Muscle layer of duodenum (tissue), 2 donors: ENCODE measurements around the gene RPS3.

Experiments
- H3K27ac ChIP-seq: one replicate; pipeline ENCODE4 v1.7.0; 2013; ENCODE audit warnings: mild to moderate bottlenecking, low read length
- H3K27me3 ChIP-seq: one replicate; pipeline ENCODE4 v1.7.0; 2013; ENCODE audit warnings: low read depth, mild to moderate bottlenecking, control low read depth, low read length
- H3K36me3 ChIP-seq, 2 donors: one replicate each; pipeline ENCODE4 v1.7.0; 2013; ENCODE audit warnings: low read length in 2 of 2, control low read depth in 1 of 2, mild to moderate bottlenecking in 1 of 2; ENCODE audit not compliant: insufficient read depth in 2 of 2, control insufficient read depth in 1 of 2
- H3K4me1 ChIP-seq, 2 donors: one replicate each; pipeline ENCODE4 v1.7.0; 2013; ENCODE audit warnings: low read length in 2 of 2, mild to moderate bottlenecking in 2 of 2, control low read depth in 1 of 2, moderate library complexity in 1 of 2; ENCODE audit not compliant: insufficient read depth in 2 of 2, control insufficient read depth in 1 of 2
- H3K4me3 ChIP-seq, 2 donors: one replicate each; pipeline ENCODE4 v1.7.0; 2013; ENCODE audit warnings: low read length in 2 of 2, low read depth in 1 of 2, mild to moderate bottlenecking in 1 of 2
- H3K9me3 ChIP-seq, 2 donors: one replicate each; pipeline ENCODE4 v1.7.0; 2013; ENCODE audit warnings: low read length in 2 of 2, control low read depth in 1 of 2, mild to moderate bottlenecking in 1 of 2; ENCODE audit not compliant: control insufficient read depth in 1 of 2
- donor health status: healthy.

Gene RPS3

DNA sequence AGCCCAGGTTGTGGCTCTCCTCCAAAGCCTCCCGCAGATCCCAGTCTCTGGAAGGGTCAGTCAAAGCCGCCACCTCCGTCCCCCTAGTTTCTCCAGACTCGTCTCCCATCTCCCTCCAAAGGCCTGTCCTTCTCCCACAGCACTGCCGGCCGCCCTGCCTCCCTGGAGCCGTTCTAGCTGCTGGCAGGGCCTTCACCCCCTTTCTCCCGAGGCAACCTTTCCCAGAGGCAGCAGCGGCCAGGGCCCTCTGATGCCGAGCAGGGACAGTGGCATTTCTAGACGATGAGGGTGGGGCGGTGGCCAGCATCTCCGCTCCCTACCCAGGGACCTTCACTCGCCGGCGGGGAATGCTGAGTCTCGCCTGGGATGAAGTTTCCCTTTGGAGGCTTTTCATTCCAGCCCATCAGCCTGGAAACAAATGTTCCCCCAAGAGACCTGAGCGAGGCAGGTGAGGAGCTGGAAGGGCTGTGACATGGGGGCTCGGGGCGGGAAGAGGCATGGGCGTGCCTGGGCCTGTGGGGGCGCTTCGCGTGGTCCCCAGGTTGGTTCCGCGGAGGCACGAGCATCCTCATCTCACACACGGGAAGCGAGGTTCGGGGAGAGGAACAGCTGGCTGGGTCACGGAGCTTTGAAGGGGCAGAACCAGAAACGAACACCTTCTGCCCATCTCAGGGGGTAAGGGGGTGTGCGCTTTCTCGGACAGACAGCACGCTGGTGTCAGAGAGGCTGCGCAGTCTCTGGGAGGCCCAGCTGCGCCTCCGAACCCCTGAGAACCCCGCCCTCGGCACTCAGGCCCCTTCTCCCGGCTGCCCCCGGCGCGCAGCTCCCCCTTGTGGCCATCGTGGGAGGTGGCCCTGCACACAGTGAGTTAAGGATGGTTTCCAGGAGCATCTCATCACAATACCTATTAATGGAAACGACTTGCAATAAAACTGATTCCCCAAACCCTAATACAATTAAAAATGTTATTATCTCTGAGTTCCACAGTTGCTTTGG, 51.8 kb downstream of the RPS3 start:
- no peaks in the 10 kb centered on the region for H3K36me3 ChIP-seq
- no peaks in the 10 kb centered on the region for H3K27me3 ChIP-seq
- no peak overlapping the region for H3K4me3 ChIP-seq
- H3K27ac ChIP-seq, result no peak overlapping the region
- H3K9me3 ChIP-seq, result no peaks in the 10 kb centered on the region
- no peaks in the 10 kb centered on the region for H3K4me1 ChIP-seq

DNA sequence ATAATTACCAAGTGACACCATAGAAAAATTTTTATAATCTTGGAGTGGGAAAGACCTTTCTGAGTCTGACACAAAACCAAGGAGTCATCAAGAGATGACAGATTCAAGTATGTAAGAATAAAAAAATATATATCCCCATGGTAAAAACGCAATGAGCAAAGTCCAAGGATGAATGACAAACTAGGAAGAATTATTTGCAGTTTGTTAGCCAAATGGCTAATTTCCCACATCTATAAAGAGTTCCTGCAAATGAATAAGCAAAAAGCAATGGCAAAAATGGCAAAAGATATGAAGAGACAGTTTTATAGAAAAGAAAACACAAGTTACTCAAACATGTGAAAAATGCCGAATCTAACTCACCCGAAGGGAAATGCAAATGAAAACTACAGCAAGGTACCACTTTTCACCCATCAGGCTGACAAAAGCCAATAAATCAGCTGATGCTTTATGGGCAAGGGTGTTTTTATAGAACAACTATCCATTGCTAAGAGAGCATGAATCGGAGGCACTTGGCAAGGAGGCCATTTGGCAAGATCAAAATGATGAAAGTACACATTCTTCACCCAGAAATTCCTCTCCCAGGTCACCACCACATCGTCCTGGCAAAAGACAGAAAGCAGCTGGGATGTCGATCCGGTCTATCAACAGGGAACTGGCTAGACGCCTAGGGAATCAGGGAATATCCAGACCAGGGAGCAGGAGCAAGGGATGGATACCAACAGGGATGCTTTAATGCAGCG, 54.8 kb downstream of the RPS3 start:
- Histone ChIP-seq H3K4me3 (no peak overlapping the region), H3K27me3 (no peaks in the 10 kb centered on the region), H3K36me3 (no peaks in the 10 kb centered on the region), H3K4me1 (no peaks in the 10 kb centered on the region), H3K27ac (no peak overlapping the region), H3K9me3 (no peaks in the 10 kb centered on the region)

DNA sequence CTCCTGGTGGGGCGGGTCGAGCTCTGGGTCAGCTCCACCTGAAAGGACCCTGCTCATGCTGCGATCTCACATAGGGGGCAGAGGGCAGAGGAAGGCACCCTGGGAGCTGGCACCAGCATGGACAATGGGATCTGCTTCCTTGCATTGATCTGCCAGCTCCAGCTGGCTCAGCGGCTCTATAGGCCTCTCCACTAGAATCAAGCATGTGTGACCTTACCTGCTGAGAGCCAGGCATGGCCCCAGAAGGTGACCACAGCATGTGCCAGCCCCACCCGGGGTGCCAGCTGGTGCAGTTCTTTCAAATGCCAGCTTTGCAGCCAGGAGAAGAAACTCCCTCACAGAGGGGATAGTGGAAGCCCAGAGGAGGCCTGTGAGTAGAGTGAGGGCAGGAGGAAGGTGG, 55.7 kb downstream of the RPS3 start:
- Histone ChIP-seq H3K36me3 (no peaks in the 10 kb centered on the region), H3K9me3 (no peaks in the 10 kb centered on the region), H3K27me3 (no peaks in the 10 kb centered on the region), H3K4me1 (no peaks in the 10 kb centered on the region), H3K4me3 (no peak overlapping the region), H3K27ac (no peak overlapping the region)
